SK-N-SH (cell line): ENCODE results near the gene NEK3.
"Not testable (repeated sequence)": the region's sequence is repeated elsewhere in the genome, so short reads cannot be mapped to it uniquely, and the experiment has no call there.

ENCODE experiments used
- GATA2 ChIP-seq: sonication (generic); formaldehyde crosslinking; IDR thresholded peaks from 2 replicates; pipeline ENCODE4 v1.5.0; 2020; ENCODE audit warnings: mild to moderate bottlenecking, missing genetic modification reagents
- TF ChIP-seq, protein P1 (sequence below): IDR thresholded peaks from 2 replicates; pipeline ENCODE4 v1.6.1; 2012; ENCODE audit warnings: mild to moderate bottlenecking, low read depth, low read length, moderate library complexity

DNA sequence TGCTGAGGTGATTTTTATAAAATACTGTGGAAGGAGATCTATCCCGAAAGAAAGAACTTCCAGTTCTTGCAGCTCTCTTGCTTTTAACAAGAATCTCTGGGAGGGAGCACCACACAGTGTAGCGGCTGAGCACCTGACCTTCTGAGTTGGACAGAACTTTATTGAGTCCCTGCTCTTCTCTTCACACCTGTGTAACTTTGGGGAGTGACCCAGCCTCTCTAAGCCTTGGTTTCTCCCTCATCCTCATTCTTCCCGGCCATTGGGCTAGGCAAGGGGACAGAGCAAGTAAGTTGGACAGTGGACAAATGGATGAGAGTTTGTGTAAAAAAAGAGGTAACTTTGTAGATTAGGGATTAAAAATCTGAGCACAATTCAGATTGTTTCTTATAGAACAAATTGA, 48.5 kb upstream of the NEK3 start:
- TF ChIP-seq, protein P1, sequence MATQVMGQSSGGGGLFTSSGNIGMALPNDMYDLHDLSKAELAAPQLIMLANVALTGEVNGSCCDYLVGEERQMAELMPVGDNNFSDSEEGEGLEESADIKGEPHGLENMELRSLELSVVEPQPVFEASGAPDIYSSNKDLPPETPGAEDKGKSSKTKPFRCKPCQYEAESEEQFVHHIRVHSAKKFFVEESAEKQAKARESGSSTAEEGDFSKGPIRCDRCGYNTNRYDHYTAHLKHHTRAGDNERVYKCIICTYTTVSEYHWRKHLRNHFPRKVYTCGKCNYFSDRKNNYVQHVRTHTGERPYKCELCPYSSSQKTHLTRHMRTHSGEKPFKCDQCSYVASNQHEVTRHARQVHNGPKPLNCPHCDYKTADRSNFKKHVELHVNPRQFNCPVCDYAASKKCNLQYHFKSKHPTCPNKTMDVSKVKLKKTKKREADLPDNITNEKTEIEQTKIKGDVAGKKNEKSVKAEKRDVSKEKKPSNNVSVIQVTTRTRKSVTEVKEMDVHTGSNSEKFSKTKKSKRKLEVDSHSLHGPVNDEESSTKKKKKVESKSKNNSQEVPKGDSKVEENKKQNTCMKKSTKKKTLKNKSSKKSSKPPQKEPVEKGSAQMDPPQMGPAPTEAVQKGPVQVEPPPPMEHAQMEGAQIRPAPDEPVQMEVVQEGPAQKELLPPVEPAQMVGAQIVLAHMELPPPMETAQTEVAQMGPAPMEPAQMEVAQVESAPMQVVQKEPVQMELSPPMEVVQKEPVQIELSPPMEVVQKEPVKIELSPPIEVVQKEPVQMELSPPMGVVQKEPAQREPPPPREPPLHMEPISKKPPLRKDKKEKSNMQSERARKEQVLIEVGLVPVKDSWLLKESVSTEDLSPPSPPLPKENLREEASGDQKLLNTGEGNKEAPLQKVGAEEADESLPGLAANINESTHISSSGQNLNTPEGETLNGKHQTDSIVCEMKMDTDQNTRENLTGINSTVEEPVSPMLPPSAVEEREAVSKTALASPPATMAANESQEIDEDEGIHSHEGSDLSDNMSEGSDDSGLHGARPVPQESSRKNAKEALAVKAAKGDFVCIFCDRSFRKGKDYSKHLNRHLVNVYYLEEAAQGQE = not testable (repeated sequence)
- TF ChIP-seq GATA2 (CRISPR knock-in tag) = not testable (repeated sequence)
